Panc1 (cell line): Measurements from ENCODE around the gene CEBPB. TPM values are rescaled to one million over a fixed set of nuclear protein-coding genes. Genes with fewer than 3 reads are reported as not detected.

ENCODE experiments used
- ATAC-seq: fragments of 200-7000 bp; cut with Tn5 transposase; 2 replicates; pipeline ENCODE4 v1.9.1; 2020; ENCODE audit warnings: mild to moderate bottlenecking, moderate library complexity
- BruUV-seq: library from RNA; stranded (reverse); fragments of 400-500 nt; replicated peaks from 2 replicates; lab custom pipeline; 2021; lab: Mats Ljungman, UMichigan
- CTCF ChIA-PET: fragments of 300-600 bp; sonication (Branson Sonifier 250); formaldehyde crosslinking; loops from one replicate; lab custom pipeline; 2022; ENCODE audit warnings: antibody characterized with exemption; lab: Charles Lee
- POLR2A ChIA-PET: fragments of 300-600 bp; sonication (Branson Sonifier 250); formaldehyde crosslinking; loops from one replicate; lab custom pipeline; 2022; ENCODE audit warnings: antibody characterized with exemption; lab: Charles Lee
- DNase-seq: peaks from one replicate; pipeline ENCODE4 v3.0.0-alpha.2; 2010; ENCODE audit warnings: low read depth, low spot score
- H3K27ac ChIP-seq: 2 replicates; pipeline ENCODE4 v1.5.1; 2011; ENCODE audit warnings: mild to moderate bottlenecking, low read length, inconsistent platforms
- H3K27me3 ChIP-seq: fragments of 200-500 bp; sonication (Bioruptor generic); 2 replicates; pipeline ENCODE4 v1.6.0; 2014; ENCODE audit warnings: low read length, inconsistent platforms; ENCODE audit not compliant: control insufficient read depth, insufficient read depth
- H3K36me3 ChIP-seq: fragments of 200-500 bp; sonication (Bioruptor generic); 2 replicates; pipeline ENCODE4 v1.5.1; 2014; ENCODE audit warnings: inconsistent platforms, mild to moderate bottlenecking, low read length, moderate library complexity; ENCODE audit not compliant: control insufficient read depth, insufficient read depth
- H3K4me1 ChIP-seq: 2 replicates; pipeline ENCODE4 v1.5.1; 2011; ENCODE audit warnings: inconsistent platforms, mild to moderate bottlenecking, low read length, moderate library complexity; ENCODE audit not compliant: control insufficient read depth, insufficient read depth
- H3K4me3 ChIP-seq, 2 experiments: 2 replicates each; pipeline ENCODE4 v1.5.1; 2011 to 2012; ENCODE audit warnings: low read depth in 2 of 2, low read length in 2 of 2, mild to moderate bottlenecking in 2 of 2, inconsistent platforms in 1 of 2, moderate library complexity in 1 of 2
- H3K9me3 ChIP-seq: fragments of 200-500 bp; sonication (Bioruptor generic); 2 replicates; pipeline ENCODE4 v1.5.1; 2014; ENCODE audit warnings: low read depth, mild to moderate bottlenecking, inconsistent platforms, low read length, moderate library complexity; ENCODE audit not compliant: control insufficient read depth, insufficient read depth
- CTCF ChIP-seq: fragments of 450-650 bp; IDR thresholded peaks from 2 replicates; pipeline ENCODE4 v1.5.1; 2017; ENCODE audit warnings: mild to moderate bottlenecking
- POLR2AphosphoS5 ChIP-seq: IDR thresholded peaks from 2 replicates; pipeline ENCODE4 v1.6.1; 2012; ENCODE audit warnings: mild to moderate bottlenecking, low read depth, low read length, moderate library complexity
- REST ChIP-seq, 2 experiments: IDR thresholded peaks; 2 replicates each; pipeline ENCODE4 v1.6.1; 2011 to 2012; ENCODE audit warnings: low read depth in 2 of 2, control low read depth in 1 of 2, low read length in 1 of 2, mild to moderate bottlenecking in 1 of 2, moderate library complexity in 1 of 2; ENCODE audit not compliant: insufficient read depth in 1 of 2
- SIN3A ChIP-seq: IDR thresholded peaks from 2 replicates; pipeline ENCODE4 v1.6.1; 2012; ENCODE audit warnings: low read depth, mild to moderate bottlenecking, low read length, moderate library complexity, borderline replicate concordance; ENCODE audit not compliant: insufficient read depth
- TCF7L2 ChIP-seq: IDR thresholded peaks from 2 replicates; pipeline ENCODE4 v1.6.1; 2011; ENCODE audit warnings: mild to moderate bottlenecking, low read depth, low read length, inconsistent platforms
- in situ Hi-C: cut with HindIII; loops from 2 replicates; pipeline ENCODE4 v1.10.0; 2016; ENCODE audit warnings: low sequenced_read_pairs, low pct_unique_long_range_greater_than_20kb
- intact Hi-C: fragments of 100-400 bp; cut with micrococcal nuclease; formaldehyde crosslinking; loops from one replicate; pipeline ENCODE4 v1.10.0; 2022; ENCODE audit not compliant: unreplicated experiment
- total RNA-seq: library from RNA; stranded (reverse); gene quantifications from one replicate; pipeline ENCODE4 v1.2.1, GENCODE V29; 2021; ENCODE audit not compliant: unreplicated experiment

The CEBPB gene
- total RNA-seq, 1 experiment from 2014 or later: 52.1 TPM

GRCh38 chr20:50186987-50187402 is 3.6 kb upstream of the CEBPB start:
- POLR2A ChIA-PET: interaction anchor here (0.7 kb wide), 1 partner anchor 424 kb away, joined by 3 read pairs; no protein-coding TSS in a partner anchor
- no peak for DNase-seq
- Histone ChIP-seq H3K36me3 (no peaks in the 10 kb centered on the region), H3K27ac (peak overlapping the region; percentile 29; the same call in 1 of the 2 replicates), H3K4me3 (no peak overlapping the region), H3K4me1 (peaks cover 20% of the 10 kb centered on the region), H3K9me3 (no peaks in the 10 kb centered on the region), H3K27me3 (no peaks in the 10 kb centered on the region)
- no peak for TF ChIP-seq CTCF
- no peak for TF ChIP-seq SIN3A
- TF ChIP-seq POLR2AphosphoS5: no peak
- no peak for TF ChIP-seq REST (IDR thresholded peaks at IDR 0.05; ENCODE audit: insufficient read depth in 1 of 2, low read depth in 2 of 2, low read length in 1 of 2)
- TF ChIP-seq TCF7L2: no peak
- no TSS peak for BruUV-seq
- CTCF ChIA-PET: interaction anchor here (0.6 to 2.2 kb wide), 2 partner anchors 160 to 276 kb away, joined by 4 to 9 read pairs; no protein-coding TSS in a partner anchor
- in situ Hi-C loops: no loop called here
- intact Hi-C loops: loop anchor here (5.0 kb wide), 2 partner anchors 195 to 395 kb away; no protein-coding TSS in a partner anchor
- no peak for ATAC-seq

- Histone ChIP-seq H3K4me3 (no peak overlapping the region), H3K27ac (peak overlapping the region; percentile 29; the same call in 1 of the 2 replicates), H3K36me3 (peaks cover 1% of the 10 kb centered on the region; the same call in 1 of the 2 replicates), H3K9me3 (no peaks in the 10 kb centered on the region), H3K27me3 (no peaks in the 10 kb centered on the region), H3K4me1 (peaks cover 20% of the 10 kb centered on the region)
- ATAC-seq (no peak), DNase-seq (no peak)
- TF ChIP-seq POLR2AphosphoS5: no peak
- no peak for TF ChIP-seq SIN3A
- TF ChIP-seq REST (IDR thresholded peaks at IDR 0.05; ENCODE audit: insufficient read depth in 1 of 2, low read depth in 2 of 2, low read length in 1 of 2): no peak
- TF ChIP-seq TCF7L2: no peak
- no peak for TF ChIP-seq CTCF
- POLR2A ChIA-PET: interaction anchor here (0.7 kb wide), 1 partner anchor 423 kb away, joined by 3 read pairs; no protein-coding TSS in a partner anchor
- in situ Hi-C loops (no loop called here), intact Hi-C loops (loop anchor here (5.0 kb wide), 2 partner anchors 195 to 395 kb away; no protein-coding TSS in a partner anchor)
- BruUV-seq: no TSS peak
- CTCF ChIA-PET: interaction anchor here (0.6 to 2.2 kb wide), 4 partner anchors 129 to 388 kb away, joined by 3 to 9 read pairs (median 4); no protein-coding TSS in a partner anchor
Observed at GRCh38 chr20:50187403-50188051, 3.1 kb upstream of the CEBPB start.
